RPMI7951 (cell line): ENCODE data around the gene PSMD10. TPM values are rescaled to one million over a fixed set of nuclear protein-coding genes. Genes with fewer than 3 reads are reported as not detected.

Experiments used
- DNase-seq: peaks from one replicate; pipeline ENCODE4 v3.0.0-alpha.2; 2012; ENCODE audit warnings: low read depth
- total RNA-seq: library from RNA; depleted of rRNA; stranded (reverse); fragments of >200 nt; shearing (Covaris generic); gene quantifications from 2 replicates; pipeline ENCODE4 v1.2.3, GENCODE V29; 2014; rRNA removed

The PSMD10 gene, protein sequence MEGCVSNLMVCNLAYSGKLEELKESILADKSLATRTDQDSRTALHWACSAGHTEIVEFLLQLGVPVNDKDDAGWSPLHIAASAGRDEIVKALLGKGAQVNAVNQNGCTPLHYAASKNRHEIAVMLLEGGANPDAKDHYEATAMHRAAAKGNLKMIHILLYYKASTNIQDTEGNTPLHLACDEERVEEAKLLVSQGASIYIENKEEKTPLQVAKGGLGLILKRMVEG
- 119 TPM in 2 replicates for total RNA-seq

DNA sequence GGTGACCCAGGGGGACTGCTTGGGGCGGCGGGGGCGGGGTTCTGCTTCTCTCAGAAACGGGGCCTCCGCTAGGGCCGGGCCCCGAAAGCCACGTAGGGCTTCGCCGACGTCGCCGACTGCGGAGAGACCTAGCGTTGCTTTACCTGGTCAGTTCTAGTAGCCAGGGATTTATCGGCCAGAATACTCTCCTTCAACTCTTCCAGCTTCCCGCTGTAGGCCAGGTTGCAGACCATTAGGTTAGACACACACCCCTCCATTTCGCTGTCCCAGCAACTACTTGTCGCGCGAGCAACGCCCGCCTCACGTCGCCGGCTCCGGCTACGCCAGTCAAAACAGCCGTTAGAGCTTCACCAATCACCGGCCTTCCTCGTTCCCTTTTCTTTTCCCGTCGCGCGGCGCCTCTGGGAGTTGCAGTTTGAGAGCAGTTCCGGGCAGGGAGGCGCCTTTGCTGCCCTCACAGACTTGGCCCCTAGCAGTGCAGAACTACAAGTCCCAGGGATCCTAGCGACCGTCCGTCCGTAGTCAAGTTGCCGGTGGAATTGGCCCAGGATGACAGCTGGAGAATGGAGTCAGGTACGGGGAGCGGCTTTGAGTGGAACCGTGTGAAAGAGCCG, at the start of gene PSMD10, which contains the start of gene ATG4A:
PSMD10 (minus strand) TSS at position 279 of the 614 bp plus-strand sequence; CDS start at position 257, 22 bp downstream.
ATG4A (plus strand) TSS at position 515 of the 614 bp plus-strand sequence; CDS start at position 564, 49 bp downstream.
- peak; percentile 91 for DNase-seq

DNA sequence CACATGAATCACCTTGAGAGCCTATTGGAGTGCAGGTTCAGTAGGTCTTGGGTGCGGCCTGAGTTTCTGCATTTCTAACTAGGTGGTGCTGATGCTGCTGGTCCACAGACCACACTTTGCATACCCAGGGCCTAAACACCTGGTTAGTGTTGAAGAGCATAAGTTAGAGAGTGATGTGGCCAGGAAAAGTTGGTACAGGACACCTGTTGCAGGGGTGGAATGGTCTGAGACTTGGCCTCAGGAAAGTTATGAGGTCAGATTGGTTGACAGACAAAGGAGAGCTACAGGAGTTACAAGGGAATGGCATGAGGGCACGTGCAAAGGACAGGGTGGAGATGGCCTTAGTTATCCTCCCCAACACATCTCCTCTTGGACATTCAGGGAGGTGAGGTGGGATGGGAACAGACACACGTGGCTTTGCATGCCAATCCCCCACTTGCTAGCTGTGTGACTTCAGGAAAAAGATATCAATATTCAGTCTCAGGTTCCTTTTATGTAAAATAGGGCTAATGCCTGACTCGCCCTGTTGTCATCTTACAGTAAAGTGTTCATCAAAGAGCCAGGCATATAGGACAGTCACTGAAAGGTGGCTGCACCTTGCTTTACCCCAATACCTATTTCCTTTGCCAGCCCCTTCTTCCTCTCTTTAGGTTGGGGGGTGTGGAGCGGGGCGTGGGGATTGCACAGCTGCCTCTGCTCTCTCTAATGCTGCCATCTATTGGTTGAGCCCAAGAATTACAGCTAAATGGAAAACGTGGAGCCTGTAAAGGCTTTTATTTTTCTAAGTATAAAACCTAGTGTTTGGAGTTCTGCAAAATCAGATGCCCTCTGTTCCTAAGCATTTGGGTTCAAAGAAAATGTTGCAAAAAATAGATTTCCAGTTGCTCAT, 47.7 kb upstream of the PSMD10 start:
- DNase-seq, result no peak

DNA sequence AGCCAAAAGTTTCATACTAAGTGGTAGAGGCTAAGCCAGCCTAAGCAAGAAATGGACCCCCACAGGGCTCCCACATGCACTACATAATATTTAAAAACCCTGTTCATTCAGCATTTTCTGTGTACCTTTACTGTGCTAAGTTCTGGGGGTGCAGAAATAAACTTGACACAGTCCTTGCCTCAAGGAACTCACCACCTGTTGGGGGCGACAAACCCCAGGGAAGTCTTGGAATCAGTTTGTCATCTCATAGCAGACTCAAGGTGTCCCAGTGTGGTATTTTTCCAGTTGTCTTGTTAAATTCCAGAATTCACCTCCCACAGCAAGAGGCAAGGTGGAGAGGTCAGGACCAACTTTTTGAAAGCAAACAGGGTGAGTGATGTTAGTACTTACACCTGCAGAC, 43.4 kb upstream of the PSMD10 start:
- no peak for DNase-seq

DNA sequence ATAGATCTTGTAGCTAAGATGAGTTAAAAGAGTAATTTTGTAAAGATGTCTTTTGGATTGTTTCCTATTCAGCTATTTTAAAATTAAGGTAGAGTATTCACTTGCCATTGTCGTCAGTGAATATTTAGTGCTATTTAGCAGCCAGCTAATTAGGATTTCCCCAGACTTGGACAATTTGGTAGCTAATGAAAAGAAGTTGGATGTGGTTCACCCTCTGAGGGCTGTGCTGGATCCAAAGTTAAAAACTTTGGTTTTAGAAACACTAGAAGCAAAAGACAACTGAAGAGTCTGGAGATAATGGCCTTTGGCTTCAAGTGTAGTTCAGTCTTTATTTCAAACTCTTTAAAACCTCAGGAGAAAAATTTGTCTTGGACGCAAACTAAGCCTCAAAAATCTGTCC, 41.5 kb upstream of the PSMD10 start:
- no peak for DNase-seq

DNA sequence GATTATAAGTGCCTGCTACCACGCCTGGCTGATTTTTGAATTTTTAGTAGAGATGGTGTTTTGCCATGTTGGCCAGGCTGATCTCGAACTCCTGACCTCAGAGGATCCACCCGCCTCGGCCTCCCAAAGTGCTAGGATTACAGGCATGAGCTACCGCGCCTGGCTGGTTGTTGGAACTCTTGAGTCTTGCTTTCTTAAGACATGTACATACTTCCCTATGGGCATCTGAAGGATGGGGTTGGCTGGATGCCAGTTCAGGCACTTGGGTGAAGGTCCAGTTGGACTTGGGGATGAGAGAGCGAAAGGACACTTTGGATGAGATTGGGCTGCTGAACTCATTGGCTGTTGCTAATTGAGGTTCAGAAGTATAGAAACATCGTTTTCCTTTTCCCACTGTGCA, 40.7 kb upstream of the PSMD10 start:
- no peak for DNase-seq

DNA sequence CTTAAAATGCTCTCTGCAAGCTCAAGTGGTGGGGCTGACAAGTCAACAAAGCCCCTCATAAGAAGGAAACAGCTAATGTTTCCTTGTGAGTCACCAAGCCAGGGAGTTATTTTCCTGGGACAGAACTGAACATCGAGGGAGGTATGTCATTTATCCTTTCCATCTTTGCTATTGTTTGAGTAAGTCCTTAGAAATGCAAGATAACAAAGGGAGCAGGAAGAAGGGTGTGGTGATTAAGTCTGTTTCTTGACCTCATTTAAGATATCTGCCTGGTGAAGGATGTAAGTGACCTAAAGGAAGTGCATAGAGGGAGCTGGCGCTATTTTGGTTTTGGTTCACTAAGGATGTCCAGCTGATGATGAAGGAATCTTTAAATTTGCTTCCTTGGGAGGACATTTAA, 40.1 kb upstream of the PSMD10 start:
- peak; percentile 24 for DNase-seq

DNA sequence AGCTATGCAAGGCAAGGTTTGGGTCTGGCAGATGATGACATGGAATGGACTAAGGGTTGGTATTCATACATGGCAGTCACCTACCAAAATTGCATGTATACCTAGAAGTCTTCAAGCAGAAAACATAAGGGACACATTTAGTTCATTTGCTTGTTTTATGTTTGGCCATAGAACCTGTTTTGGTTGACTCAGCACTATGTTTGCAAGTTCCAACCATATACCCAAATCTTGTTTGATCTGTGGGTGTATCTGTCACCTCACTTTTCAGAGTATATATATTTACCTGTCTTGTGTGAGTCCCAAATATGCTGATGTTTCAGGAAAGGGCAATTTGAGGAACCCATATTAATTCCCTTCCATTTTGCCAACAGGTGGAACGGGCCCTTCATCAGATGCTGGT, 39.5 kb upstream of the PSMD10 start:
- DNase-seq, result no peak

DNA sequence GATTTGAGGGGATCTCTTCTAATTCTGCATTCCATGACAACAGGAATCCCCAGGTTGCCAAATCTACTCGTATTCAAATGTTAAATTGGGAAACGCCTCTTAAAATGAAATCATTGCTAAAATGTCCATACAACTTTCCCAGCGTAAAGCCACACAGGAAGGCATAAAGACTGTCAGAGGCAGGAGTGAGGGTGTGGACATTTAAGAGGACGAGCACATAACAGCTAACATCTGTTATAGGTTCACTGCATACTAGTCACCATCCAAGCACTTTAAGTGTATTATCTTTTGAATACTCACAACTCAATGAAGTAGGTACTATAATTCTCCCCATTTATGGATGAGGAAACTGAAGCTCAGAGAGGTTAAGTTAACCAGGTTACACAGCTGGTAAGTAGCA, 35.8 kb upstream of the PSMD10 start:
- no peak for DNase-seq

DNA sequence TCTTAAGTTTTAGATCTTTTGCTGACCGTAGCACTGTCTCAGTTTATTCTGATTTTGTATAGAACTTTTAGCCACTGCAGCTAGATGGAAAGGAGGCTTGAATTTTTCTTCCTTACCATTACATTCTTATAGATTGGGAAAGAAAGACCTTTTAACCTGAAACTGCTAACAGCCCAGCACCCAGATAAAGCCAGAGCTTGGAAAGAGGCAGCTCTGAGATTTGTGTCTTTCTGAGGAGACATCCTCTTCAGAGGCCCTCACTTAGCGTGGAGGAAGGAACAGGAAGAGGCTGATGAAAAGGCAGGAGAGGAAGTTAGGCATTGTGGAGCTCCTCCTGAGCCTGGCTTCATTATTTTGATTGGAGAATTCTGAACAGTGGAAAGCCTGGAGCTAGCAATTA, 35.3 kb upstream of the PSMD10 start:
- DNase-seq, result no peak

- peak; percentile 8 for DNase-seq
These were observed 32.4 kb upstream of the PSMD10 start for GRCh38 chrX:108123591-108124366.

GRCh38 chrX:108122748-108123147, 31.4 kb upstream of the PSMD10 start:
- DNase-seq, result peak; percentile 47

- no peak for DNase-seq
These were observed 29.9 kb upstream of the PSMD10 start for GRCh38 chrX:108121291-108121690.

- no peak for DNase-seq
These were observed 26.6 kb upstream of the PSMD10 start for GRCh38 chrX:108117988-108118387.

DNA sequence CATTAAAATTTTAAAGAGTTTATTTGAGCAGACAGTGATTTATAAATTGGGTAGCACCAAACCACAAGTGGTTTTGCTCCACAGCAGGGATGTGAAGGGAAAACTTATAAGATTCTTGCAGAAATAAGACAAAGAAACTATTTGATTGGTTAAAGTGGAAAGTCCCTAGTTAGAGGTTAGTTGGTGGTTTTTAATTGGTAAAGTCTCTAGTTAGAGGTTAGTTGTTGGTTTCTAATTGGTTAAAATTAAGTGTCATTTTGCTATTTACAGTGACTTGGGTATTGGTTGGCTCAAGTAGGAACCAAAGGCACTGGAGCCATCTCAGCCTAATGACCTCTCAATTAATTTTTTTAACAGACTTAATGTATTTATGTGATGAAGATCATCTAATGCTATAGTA, 23.2 kb upstream of the PSMD10 start:
- no peak for DNase-seq

DNA sequence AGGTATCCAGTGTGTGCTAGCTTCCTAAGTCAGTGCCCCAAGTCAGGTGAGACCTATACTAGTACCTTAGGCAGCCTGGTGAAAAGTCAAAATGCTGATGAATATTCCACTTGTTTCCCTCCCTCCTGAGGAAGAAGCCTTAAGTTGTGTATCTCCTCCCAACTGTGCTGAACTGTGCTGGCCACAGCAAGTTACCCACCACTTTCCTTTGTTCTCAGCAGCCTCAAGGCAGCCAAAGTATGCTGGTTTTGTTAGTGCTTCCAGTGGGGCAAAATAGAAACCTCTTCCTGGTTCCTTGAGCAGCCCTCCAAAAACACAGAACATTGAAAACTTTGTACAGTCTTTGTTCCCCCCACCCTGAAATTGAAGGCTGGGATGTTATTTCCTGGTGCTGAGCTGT, 14.1 kb upstream of the PSMD10 start:
- no peak for DNase-seq

DNA sequence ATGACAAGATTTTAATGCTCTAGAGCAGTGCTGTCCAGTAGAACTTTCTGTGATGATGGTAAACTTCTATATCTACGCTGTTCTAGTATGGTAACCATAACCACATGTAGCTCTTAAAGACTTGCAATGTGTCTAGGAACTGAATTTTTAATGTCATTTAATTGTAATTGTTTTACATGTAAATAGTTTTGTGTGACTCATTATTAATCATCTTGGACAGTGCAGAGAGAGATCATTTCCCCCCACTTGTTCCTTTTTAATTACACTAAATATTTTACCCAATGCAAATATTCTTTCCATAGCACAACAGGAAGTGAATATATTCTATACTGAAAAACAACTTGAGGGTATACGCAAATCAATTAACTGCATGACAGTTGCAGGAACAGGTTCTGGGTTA, 6.0 kb upstream of the PSMD10 start:
- DNase-seq, result no peak

DNA sequence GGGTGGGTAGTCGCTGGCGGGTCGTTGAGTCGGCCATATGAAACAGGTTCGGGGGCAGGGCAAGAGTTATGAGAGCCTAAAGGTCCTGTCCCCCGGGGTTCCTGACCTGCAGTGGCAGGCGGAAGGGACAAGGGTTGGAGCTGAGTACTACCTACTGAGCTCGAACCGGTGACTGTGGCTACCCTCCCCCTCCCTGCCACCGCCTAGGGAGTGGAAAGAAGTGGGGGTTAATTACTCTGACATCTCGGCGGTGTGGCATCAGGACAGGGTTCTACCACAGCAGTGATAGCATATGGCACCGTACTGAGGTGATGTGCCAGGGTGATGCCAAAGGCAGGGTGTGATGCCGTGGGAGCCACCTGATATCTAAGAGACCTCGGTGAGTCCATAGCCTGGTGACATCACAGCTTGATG, 543 bp upstream of the PSMD10 start:
- no peak for DNase-seq

- peak; percentile 21 for DNase-seq
These were observed 665 bp downstream of the PSMD10 start for GRCh38 chrX:108090491-108091263.

DNA sequence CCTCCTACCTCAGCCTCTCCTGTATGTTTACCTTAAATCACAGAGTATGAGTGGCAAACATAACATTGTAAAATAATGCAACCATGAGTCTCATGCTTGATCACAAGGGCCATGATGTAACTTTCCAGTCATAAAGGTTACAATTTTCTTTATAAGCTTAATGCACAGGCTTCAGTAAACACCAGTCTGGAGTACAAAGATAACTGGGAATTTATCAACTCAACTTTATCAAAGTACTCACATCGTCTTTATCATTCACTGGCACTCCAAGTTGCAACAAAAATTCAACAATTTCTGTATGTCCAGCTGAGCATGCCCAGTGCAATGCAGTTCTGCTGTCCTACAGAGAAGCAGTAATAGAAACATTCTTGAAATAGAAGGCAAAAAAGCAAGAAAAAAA, 2.8 kb downstream of the PSMD10 start:
- DNase-seq, result no peak

- DNase-seq, result no peak
These were observed 3.5 kb downstream of the PSMD10 start for GRCh38 chrX:108087792-108088191.

DNA sequence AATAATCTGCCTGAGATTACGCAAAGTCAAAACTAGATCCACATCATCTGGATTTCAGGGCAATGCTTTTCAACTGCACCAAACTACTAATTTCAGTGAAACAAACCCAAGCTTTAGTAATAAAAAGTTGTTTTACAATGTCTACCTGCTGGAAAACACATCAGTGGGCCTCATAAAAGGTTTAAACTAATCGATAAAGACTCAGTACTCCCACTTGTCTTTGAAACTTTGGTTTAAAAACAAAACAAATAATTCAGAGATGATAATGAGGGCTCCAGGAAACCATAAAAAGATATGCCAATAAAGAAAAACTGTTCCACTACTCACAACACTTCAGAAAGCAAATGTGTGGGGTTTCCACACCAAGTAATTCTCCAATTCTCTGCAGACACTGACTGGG, 10.2 kb downstream of the PSMD10 start:
- DNase-seq, result no peak
